Body of pancreas (tissue), 4 donors: ENCODE measurements around the gene GOLGA1.

Experiments
- CTCF ChIP-seq, 7 experiments: fragments of 450-650 bp in 4 of 7; fragments of 200-600 bp in 3 of 7; sonication (generic) in 3 of 7; IDR thresholded peaks; one replicate each; pipeline ENCODE4 v1.5.1; 2016 to 2019; ENCODE audit warnings: antibody characterized with exemption in 7 of 7
- POLR2A ChIP-seq, 3 donors: fragments of 450-650 bp; IDR thresholded peaks; one replicate each; pipeline ENCODE4 v1.6.1; 2016; ENCODE audit warnings: antibody characterized with exemption in 3 of 3, mild to moderate bottlenecking in 2 of 3

- TF ChIP-seq CTCF (IDR thresholded peaks at IDR 0.05), result no peak
- TF ChIP-seq POLR2A (IDR thresholded peaks at IDR 0.05), result no peak
These were observed 9.3 kb upstream of the GOLGA1 start for GRCh38 chr9:124950050-124950718.
